Effector memory CD4-positive, alpha-beta T cell (primary cell): Measurements from ENCODE around the gene CPEB3.

Experiments used
- DNase-seq, 3 donors: peaks; one replicate each; pipeline ENCODE4 v3.0.0-alpha.2; 2020
- H3K27ac ChIP-seq: 2 replicates; pipeline ENCODE4 v1.7.0; 2013; ENCODE audit warnings: mild to moderate bottlenecking, low read length, moderate library complexity; ENCODE audit not compliant: insufficient read depth, poor library complexity, severe bottlenecking
- H3K27me3 ChIP-seq: replicated peaks from 2 replicates; pipeline ENCODE4 v1.7.0; 2013; ENCODE audit warnings: mild to moderate bottlenecking, low read length; ENCODE audit not compliant: insufficient read depth, control insufficient read depth, poor library complexity, severe bottlenecking
- H3K36me3 ChIP-seq: 2 replicates; pipeline ENCODE4 v1.7.0; 2013; ENCODE audit warnings: mild to moderate bottlenecking, low read length, moderate library complexity; ENCODE audit not compliant: control insufficient read depth, insufficient read depth
- H3K4me1 ChIP-seq: 2 replicates; pipeline ENCODE4 v1.7.0; 2013; ENCODE audit warnings: low read length, mild to moderate bottlenecking; ENCODE audit not compliant: control insufficient read depth, insufficient read depth, poor library complexity, severe bottlenecking
- H3K4me3 ChIP-seq: 2 replicates; pipeline ENCODE4 v1.7.0; 2013; ENCODE audit warnings: low read length, low read depth, mild to moderate bottlenecking; ENCODE audit not compliant: insufficient read depth, poor library complexity, severe bottlenecking
- H3K9me3 ChIP-seq: 2 replicates; pipeline ENCODE4 v1.7.0; 2013; ENCODE audit warnings: mild to moderate bottlenecking, low read length, moderate library complexity; ENCODE audit not compliant: control insufficient read depth

The CPEB3 gene

DNA sequence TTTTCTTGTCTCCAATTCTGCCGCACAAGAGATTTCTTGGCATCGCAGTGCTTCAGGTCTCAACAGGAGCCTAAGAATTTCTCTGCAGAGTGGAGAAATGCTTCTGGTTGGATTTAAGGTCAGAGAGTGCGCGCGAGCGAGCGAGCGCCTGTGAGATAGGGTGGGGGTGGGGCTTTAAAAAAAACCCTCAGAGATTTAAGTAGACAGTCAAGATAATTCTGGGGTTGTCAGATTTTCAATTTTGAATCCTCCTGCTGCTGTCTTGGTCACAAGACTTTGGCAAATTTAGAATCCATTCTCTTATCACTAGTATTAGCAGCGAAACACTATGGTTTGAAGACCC lies 49.7 kb downstream of the CPEB3 start:
- Histone ChIP-seq H3K4me3 (peak overlapping the region; percentile 91), H3K4me1 (peaks cover 8% of the 10 kb centered on the region), H3K9me3 (no peaks in the 10 kb centered on the region), H3K27ac (no peak overlapping the region), H3K27me3 (no peaks in the 10 kb centered on the region), H3K36me3 (no peaks in the 10 kb centered on the region)
- no peak for DNase-seq

DNA sequence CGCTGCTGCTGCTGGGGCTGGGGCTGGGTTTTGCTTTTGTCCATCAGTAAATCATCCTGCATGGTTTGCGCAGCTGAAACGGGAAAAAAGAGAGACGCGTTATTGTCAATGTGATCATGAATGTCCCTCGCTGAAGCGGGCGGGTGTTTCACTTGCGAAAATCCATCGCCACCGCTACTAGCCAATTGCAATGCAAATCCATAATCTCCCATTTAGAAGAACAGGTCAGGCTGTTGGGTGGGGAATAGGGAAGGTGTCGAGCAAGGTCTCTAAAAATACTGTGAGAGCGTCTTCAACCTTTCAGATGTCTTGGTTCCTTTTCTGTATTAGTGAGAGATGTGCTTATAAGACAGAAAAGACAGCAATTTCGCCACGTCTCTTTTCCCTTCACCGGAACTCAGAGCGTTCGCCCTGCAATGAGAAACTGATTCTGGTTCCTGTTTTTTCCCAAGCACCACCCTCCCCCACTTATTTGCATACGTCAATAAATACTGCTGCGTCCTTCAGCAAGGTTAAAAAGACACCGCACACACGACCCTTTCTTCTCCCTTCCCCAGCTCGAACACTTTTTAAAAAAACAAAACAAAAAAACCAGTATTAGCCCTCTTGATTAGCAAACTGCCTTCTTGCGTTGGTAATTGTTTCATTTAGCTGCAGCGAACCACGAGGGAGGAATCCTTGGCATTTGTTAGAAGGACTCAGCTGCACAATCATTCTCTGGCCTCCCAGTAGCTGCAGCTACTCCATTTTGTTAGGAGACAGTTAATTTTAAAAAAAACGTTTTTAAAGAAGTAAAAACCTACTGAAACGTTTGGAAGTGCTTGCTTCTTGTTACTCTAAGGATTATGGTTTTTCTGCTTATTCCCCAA lies 50.4 kb downstream of the CPEB3 start:
- peaks cover 8% of the 10 kb centered on the region for H3K4me1 ChIP-seq
- peak overlapping the region; percentile 35 for H3K27ac ChIP-seq
- peak overlapping the region; percentile 91 for H3K4me3 ChIP-seq
- H3K9me3 ChIP-seq: no peaks in the 10 kb centered on the region
- no peaks in the 10 kb centered on the region for H3K36me3 ChIP-seq
- H3K27me3 ChIP-seq: no peaks in the 10 kb centered on the region
- no peak for DNase-seq

DNA sequence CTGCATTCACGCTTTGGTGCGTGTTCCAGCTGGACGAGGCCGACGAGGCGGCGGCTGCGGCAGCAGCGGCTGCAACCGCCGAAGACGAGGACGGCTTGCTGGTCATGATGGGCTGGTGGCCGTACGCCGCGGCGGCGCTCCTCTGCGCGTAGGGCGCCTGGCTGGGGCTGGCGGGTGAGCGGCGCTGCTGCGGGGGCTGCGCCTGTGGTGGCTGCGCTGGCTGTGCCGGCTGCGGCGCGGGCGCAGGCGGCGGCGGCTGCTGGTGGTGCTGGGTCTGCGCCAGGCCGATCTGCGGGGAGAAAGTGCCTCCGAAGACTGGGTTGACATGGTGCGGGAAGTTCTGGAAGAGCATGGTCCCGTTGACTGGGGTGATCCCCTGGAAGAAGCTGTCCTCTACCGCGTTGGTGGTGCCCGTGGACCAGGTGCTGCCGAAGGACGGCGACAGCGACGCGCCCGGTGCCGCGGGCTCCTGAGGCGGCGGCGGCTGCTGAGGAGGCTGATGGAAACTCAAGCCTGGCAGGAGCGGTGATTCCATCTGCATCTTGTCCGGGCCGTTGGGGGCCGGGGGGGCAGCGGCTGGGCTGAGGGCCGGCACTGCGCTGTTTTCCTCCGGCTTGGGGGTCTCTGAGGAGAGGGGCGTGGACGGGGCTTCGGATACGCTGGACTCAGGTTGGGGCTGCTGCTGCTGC lies 51.1 kb downstream of the CPEB3 start:
- no peaks in the 10 kb centered on the region for H3K9me3 ChIP-seq
- H3K4me1 ChIP-seq: peaks cover 8% of the 10 kb centered on the region
- H3K36me3 ChIP-seq: no peaks in the 10 kb centered on the region
- H3K27ac ChIP-seq: peak overlapping the region; percentile 35
- peak overlapping the region; percentile 91 for H3K4me3 ChIP-seq
- DNase-seq: peak in 1 of 3 donors; percentile 7
- no peaks in the 10 kb centered on the region for H3K27me3 ChIP-seq

DNA sequence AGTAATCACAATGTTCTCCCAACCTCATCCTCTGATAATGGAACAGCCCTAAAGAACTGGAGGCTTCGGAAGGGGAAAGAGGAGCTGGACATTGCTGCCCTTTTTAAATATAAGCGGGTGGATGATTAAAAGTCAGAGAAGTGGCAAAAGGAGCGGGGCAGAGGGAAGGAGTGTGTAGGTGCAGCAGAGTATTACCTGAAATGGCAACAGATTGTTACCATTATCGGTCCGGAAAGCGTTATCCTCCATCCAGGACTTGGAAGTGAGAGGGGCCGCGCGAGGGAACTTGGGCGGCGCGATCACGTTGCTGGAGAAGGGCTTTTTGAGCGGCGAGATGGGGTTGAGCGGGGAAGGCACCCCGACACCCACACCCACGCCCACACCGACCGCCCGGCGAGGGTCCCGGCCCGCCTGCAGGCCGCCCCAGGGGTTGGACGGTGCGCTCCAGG lies 51.7 kb downstream of the CPEB3 start:
- Histone ChIP-seq H3K9me3 (no peaks in the 10 kb centered on the region), H3K27me3 (no peaks in the 10 kb centered on the region), H3K27ac (no peak overlapping the region), H3K4me1 (peaks cover 8% of the 10 kb centered on the region), H3K4me3 (peak overlapping the region; percentile 91), H3K36me3 (no peaks in the 10 kb centered on the region)
- no peak for DNase-seq

- H3K27me3 ChIP-seq: no peaks in the 10 kb centered on the region
- H3K4me3 ChIP-seq: no peak overlapping the region
Measured at GRCh38 chr10:92238586-92239098, 52.2 kb downstream of the CPEB3 start.

GRCh38 chr10:92238054-92238585 lies 52.8 kb downstream of the CPEB3 start:
- Histone ChIP-seq H3K4me3 (no peak overlapping the region), H3K27me3 (no peaks in the 10 kb centered on the region), H3K9me3 (no peaks in the 10 kb centered on the region), H3K27ac (no peak overlapping the region), H3K36me3 (no peaks in the 10 kb centered on the region), H3K4me1 (peaks cover 8% of the 10 kb centered on the region)
- DNase-seq: no peak

More at GRCh38 chr10:92238586-92239098, 52.2 kb downstream of the CPEB3 start:
- Histone ChIP-seq H3K9me3 (no peaks in the 10 kb centered on the region), H3K36me3 (no peaks in the 10 kb centered on the region), H3K27ac (no peak overlapping the region), H3K4me1 (peaks cover 8% of the 10 kb centered on the region)
- no peak for DNase-seq

- Histone ChIP-seq H3K36me3 (no peaks in the 10 kb centered on the region), H3K9me3 (no peaks in the 10 kb centered on the region)
- no peak for DNase-seq
Measured at GRCh38 chr10:92231196-92231595, 59.7 kb downstream of the CPEB3 start.

DNA sequence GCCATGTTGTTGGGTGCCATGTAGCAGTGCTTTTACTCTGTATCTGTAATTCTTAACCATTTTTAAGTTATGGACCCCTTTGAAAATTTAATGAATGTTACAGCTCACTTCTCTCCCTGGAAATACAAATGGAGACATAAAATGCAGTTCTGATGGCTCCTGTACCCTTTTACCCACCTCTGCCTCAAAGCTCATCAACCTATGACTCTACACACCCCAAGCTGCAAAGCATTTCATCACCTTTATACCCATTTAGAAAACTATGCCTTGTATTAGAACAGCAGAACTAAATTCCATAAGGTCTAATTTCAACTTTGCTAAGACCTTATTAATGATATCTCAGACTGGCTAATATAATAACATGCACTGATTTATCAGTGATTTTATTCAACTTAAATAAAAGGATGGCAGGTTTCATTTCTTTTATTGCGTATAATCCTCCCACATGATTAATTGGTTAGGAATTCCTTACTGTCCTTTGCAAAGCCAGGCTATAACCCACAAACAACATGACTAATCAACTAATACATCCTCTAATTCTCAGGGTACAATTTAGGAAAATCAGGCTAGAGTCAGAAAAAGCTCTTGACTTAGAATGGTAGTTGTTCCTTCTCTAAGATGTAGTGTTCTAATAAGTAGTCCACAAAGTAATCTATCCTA lies 68.1 kb downstream of the CPEB3 start:
- no peaks in the 10 kb centered on the region for H3K4me1 ChIP-seq
- H3K27me3 ChIP-seq: no peaks in the 10 kb centered on the region
- no peak overlapping the region for H3K4me3 ChIP-seq
- H3K27ac ChIP-seq: no peak overlapping the region
- no peak for DNase-seq
- no peaks in the 10 kb centered on the region for H3K9me3 ChIP-seq
- H3K36me3 ChIP-seq: no peaks in the 10 kb centered on the region

More at GRCh38 chr10:92231196-92231595, 59.7 kb downstream of the CPEB3 start:
- Histone ChIP-seq H3K27me3 (no peaks in the 10 kb centered on the region), H3K4me3 (no peak overlapping the region), H3K4me1 (no peaks in the 10 kb centered on the region), H3K27ac (no peak overlapping the region)

GRCh38 chr10:92219559-92219958 lies 71.3 kb downstream of the CPEB3 start:
- Histone ChIP-seq H3K27me3 (no peaks in the 10 kb centered on the region), H3K27ac (no peak overlapping the region), H3K36me3 (no peaks in the 10 kb centered on the region), H3K4me3 (no peak overlapping the region), H3K9me3 (no peaks in the 10 kb centered on the region), H3K4me1 (no peaks in the 10 kb centered on the region)
- DNase-seq: no peak
